HepG2 (cell line): ENCODE measurements around the gene ADIPOR2. TPM values are rescaled to one million over a fixed set of nuclear protein-coding genes. Genes with fewer than 3 reads are reported as not detected.

Experiments
- CAMTA2 ChIP-seq: sonication (generic); formaldehyde crosslinking; IDR thresholded peaks from 2 replicates; pipeline ENCODE4 v1.4.0; 2020; ENCODE audit warnings: mild to moderate bottlenecking, missing genetic modification reagents, borderline replicate concordance
- ETS1 ChIP-seq: sonication (generic); formaldehyde crosslinking; IDR thresholded peaks from 2 replicates; pipeline ENCODE4 v1.4.0; 2020; ENCODE audit warnings: missing genetic modification reagents
- GMEB2 ChIP-seq: IDR thresholded peaks from 2 replicates; pipeline ENCODE4 v1.6.1; 2016; ENCODE audit warnings: missing biosample characterization, missing genetic modification reagents, low read depth
- HOMEZ ChIP-seq: IDR thresholded peaks from 2 replicates; pipeline ENCODE4 v1.6.1; 2016; ENCODE audit warnings: low read depth
- KLF12 ChIP-seq: sonication (generic); formaldehyde crosslinking; IDR thresholded peaks from 2 replicates; pipeline ENCODE4 v1.4.0; 2020; ENCODE audit warnings: missing genetic modification reagents, borderline replicate concordance
- MIER3 ChIP-seq: IDR thresholded peaks from 2 replicates; pipeline ENCODE4 v1.6.1; 2016; ENCODE audit warnings: missing compliant biosample characterization, borderline replicate concordance
- MTERF4 ChIP-seq: sonication (generic); formaldehyde crosslinking; IDR thresholded peaks from 2 replicates; pipeline ENCODE4 v1.8.0; 2023; ENCODE audit warnings: mild to moderate bottlenecking, missing genetic modification reagents
- NRL ChIP-seq: sonication (generic); formaldehyde crosslinking; IDR thresholded peaks from 2 replicates; pipeline ENCODE4 v1.5.0; 2020; ENCODE audit warnings: missing genetic modification reagents, mild to moderate bottlenecking, moderate library complexity, borderline replicate concordance
- SAP130 ChIP-seq: IDR thresholded peaks from 2 replicates; pipeline ENCODE4 v1.6.1; 2016; ENCODE audit warnings: low read depth
- SNAPC2 ChIP-seq: sonication (generic); formaldehyde crosslinking; IDR thresholded peaks from 2 replicates; pipeline ENCODE4 v1.8.1; 2022; ENCODE audit warnings: mild to moderate bottlenecking, missing genetic modification reagents
- ZBTB44 ChIP-seq: sonication (generic); formaldehyde crosslinking; IDR thresholded peaks from 2 replicates; pipeline ENCODE4 v1.4.0; 2020; ENCODE audit warnings: missing genetic modification reagents
- ZKSCAN5 ChIP-seq: sonication (generic); formaldehyde crosslinking; IDR thresholded peaks from 2 replicates; pipeline ENCODE4 v1.5.1; 2020; ENCODE audit warnings: mild to moderate bottlenecking, missing genetic modification reagents
- ZNF496 ChIP-seq: sonication (generic); formaldehyde crosslinking; IDR thresholded peaks from 2 replicates; pipeline ENCODE4 v1.8.1; 2023; ENCODE audit warnings: mild to moderate bottlenecking, moderate library complexity, missing genetic modification reagents; ENCODE audit not compliant: insufficient replicate concordance
- ZNF687 ChIP-seq: sonication (generic); formaldehyde crosslinking; IDR thresholded peaks from 2 replicates; pipeline ENCODE4 v1.5.1; 2020; ENCODE audit warnings: mild to moderate bottlenecking, missing genetic modification reagents, moderate library complexity
- ZNF703 ChIP-seq: sonication (generic); formaldehyde crosslinking; IDR thresholded peaks from 2 replicates; pipeline ENCODE4 v1.5.1; 2020; ENCODE audit warnings: missing genetic modification reagents, mild to moderate bottlenecking, moderate library complexity, borderline replicate concordance
- ZNF780A ChIP-seq: sonication (generic); formaldehyde crosslinking; IDR thresholded peaks from 2 replicates; pipeline ENCODE4 v1.8.0; 2022; ENCODE audit warnings: mild to moderate bottlenecking, missing genetic modification reagents, moderate library complexity
- ZSCAN22 ChIP-seq: sonication (generic); formaldehyde crosslinking; IDR thresholded peaks from 2 replicates; pipeline ENCODE4 v1.4.0; 2020; ENCODE audit warnings: mild to moderate bottlenecking, missing genetic modification reagents
- polyA plus RNA-seq, 8 experiments: library from polyadenylated mRNA; depleted of rRNA in 3 of 8; stranded (reverse) in 7 of 8; unstranded in 1 of 8; fragments of >200 nt; fragmentation: Illumina TruSeq in 4 of 8; extraction: Trizol in 4 of 8; gene quantifications; 2 replicates each; pipeline versions ENCODE4 v1.2.1 to v1.2.3, GENCODE V29; 2011 to 2016; ENCODE audit warnings: low read depth in 4 of 8, missing spikeins in 1 of 8, mixed read lengths in 1 of 8; ENCODE audit not compliant: insufficient read depth in 1 of 8
- total RNA-seq, 5 experiments: library from RNA; depleted of rRNA; stranded (reverse); fragments of >200 nt; fragmentation: Illumina TruSeq; extraction: Trizol; gene quantifications; 2 replicates each; pipeline ENCODE4 v1.2.3, GENCODE V29; 2016; ENCODE audit warnings: low read depth in 1 of 5

The ADIPOR2 gene
- total and polyA plus RNA-seq, 2 of the 13 experiments (the other 11 are each of a cell fraction or from before 2014, with no cell fraction given): 35.2 to 52.2 TPM

- TF ChIP-seq ZNF687: peak; percentile 79
- no peak for TF ChIP-seq ZNF703
- no peak for TF ChIP-seq KLF12 (CRISPR knock-in tag)
- TF ChIP-seq ZNF780A (CRISPR knock-in tag): no peak
- TF ChIP-seq SNAPC2 (CRISPR knock-in tag): no peak
- no peak for TF ChIP-seq MIER3 (CRISPR knock-in tag)
- TF ChIP-seq ZKSCAN5 (CRISPR knock-in tag): no peak
- TF ChIP-seq HOMEZ: no peak
- TF ChIP-seq GMEB2 (CRISPR knock-in tag): no peak
- no peak for TF ChIP-seq CAMTA2 (CRISPR knock-in tag)
- TF ChIP-seq ZBTB44: no peak
- TF ChIP-seq MTERF4 (CRISPR knock-in tag): no peak
- TF ChIP-seq ZNF496 (CRISPR knock-in tag): no peak
- peak; percentile 44; the same call in 1 of the 2 replicates for TF ChIP-seq SAP130 (CRISPR knock-in tag)
- no peak for TF ChIP-seq ZSCAN22 (CRISPR knock-in tag)
- no peak for TF ChIP-seq NRL (CRISPR knock-in tag)
- TF ChIP-seq ETS1 (CRISPR knock-in tag): no peak
Observed at GRCh38 chr12:1815814-1816729, 125.2 kb downstream of the ADIPOR2 start (continued).
